ENCODE measurements around the gene DAB2. TPM values are rescaled to one million over a fixed set of nuclear protein-coding genes. Genes with fewer than 3 reads are reported as not detected.

DAB2 gene
- total RNA-seq, 1 experiment from 2014 or later, result 5.5 TPM

- ChIA-PET CTCF (no interaction called here), POLR2A (no interaction called here), RAD21 (ENCODE audit: low non-redundant PET in 1 of 2, low total read pairs in 2 of 2, uncharacterized antibody in 2 of 2, unreplicated experiment in 2 of 2) (no interaction called here)
- Histone ChIP-seq H3K27ac (ENCODE audit: low read depth, low read length) (no peak overlapping the region), H3K27me3 (ENCODE audit: insufficient read depth, low read length) (no peaks in the 10 kb centered on the region), H3K9me3 (ENCODE audit: control insufficient read depth in 1 of 2, insufficient read depth in 1 of 2, low read depth in 1 of 2, low read length in 2 of 2) (no peaks in the 10 kb centered on the region), H3K36me3 (ENCODE audit: control insufficient read depth in 1 of 2, insufficient read depth in 2 of 2, low read length in 2 of 2) (no peaks in the 10 kb centered on the region), H3K9me2 (ENCODE audit: insufficient read depth) (no peaks in the 10 kb centered on the region), H3K9ac (ENCODE audit: low read length) (no peak overlapping the region), H3K4me3 (replicated peaks in 1 of 2; ENCODE audit: low read depth in 1 of 2, low read length in 2 of 2) (no peak overlapping the region), H4K20me1 (ENCODE audit: insufficient read depth) (no peaks in the 10 kb centered on the region; the same call in 1 of the 2 replicates), H3K4me2 (ENCODE audit: low read length) (no peak overlapping the region), H3K4me1 (ENCODE audit: control insufficient read depth in 1 of 2, insufficient read depth in 2 of 2, low read length in 2 of 2) (no peaks in the 10 kb centered on the region), H3K79me2 (ENCODE audit: insufficient read depth, low read length) (no peaks in the 10 kb centered on the region), H2AFZ (ENCODE audit: low read depth, low read length, poor library complexity, severe bottlenecking) (no peak overlapping the region)
- ATAC-seq (no peak), DNase-seq (ENCODE audit: low read depth, low spot score) (no peak)
- intact Hi-C loops (cut with micrococcal nuclease), result no loop called here
- BruUV-seq (replicated peaks), result no TSS peak
- TF ChIP-seq TCF7L2 (IDR thresholded peaks at IDR 0.05; ENCODE audit: borderline replicate concordance, extremely low read depth, insufficient read depth, insufficient read length) (no peak), SRF (IDR thresholded peaks at IDR 0.05; ENCODE audit: low read depth) (no peak), FOSL1 (IDR thresholded peaks at IDR 0.05; ENCODE audit: low read depth) (no peak), YY1 (IDR thresholded peaks at IDR 0.05; ENCODE audit: extremely low read depth, insufficient replicate concordance, low read depth, low read length) (no peak), RAD21 (IDR thresholded peaks at IDR 0.05; ENCODE audit: low read depth) (no peak), ATF3 (IDR thresholded peaks at IDR 0.05) (no peak), CEBPB (IDR thresholded peaks at IDR 0.05; ENCODE audit: low read depth) (no peak), ELF1 (IDR thresholded peaks at IDR 0.05; ENCODE audit: borderline replicate concordance, low read depth) (no peak), MAX (IDR thresholded peaks at IDR 0.05) (no peak), REST (IDR thresholded peaks at IDR 0.05; ENCODE audit: low read depth) (no peak), SP1 (IDR thresholded peaks at IDR 0.05; ENCODE audit: low read depth) (no peak), CBX3 (IDR thresholded peaks at IDR 0.05; ENCODE audit: low read depth) (no peak), EZH2phosphoT487 (IDR thresholded peaks at IDR 0.05; ENCODE audit: borderline replicate concordance) (no peak)
Measured at GRCh38 chr5:39470811-39471210, 46.0 kb upstream of the DAB2 start.

All from HCT116 (cell line).